Ovary (tissue), 3 donors: ENCODE data around the gene PFDN5.

Source experiments
- CTCF ChIP-seq, 3 donors: fragments of 450-650 bp in 2 of 3; fragments of 200-600 bp in 1 of 3; IDR thresholded peaks; one replicate each; pipeline versions ENCODE4 v1.5.1 to v1.8.0; 2016 to 2022; ENCODE audit warnings: antibody characterized with exemption in 3 of 3, mild to moderate bottlenecking in 1 of 3
- EP300 ChIP-seq: sonication (generic); formaldehyde crosslinking; IDR thresholded peaks from one replicate; pipeline ENCODE4 v1.6.1; 2017; ENCODE audit warnings: antibody characterized with exemption
- POLR2A ChIP-seq: fragments of 450-650 bp; IDR thresholded peaks from one replicate; pipeline ENCODE4 v1.6.1; 2017; ENCODE audit warnings: antibody characterized with exemption, mild to moderate bottlenecking, moderate library complexity
- donor health status: DM: no; HTN: no; CAD: no.

GRCh38 chr12:53338916-53339315 is 43.6 kb downstream of the PFDN5 start:
- TF ChIP-seq CTCF (IDR thresholded peaks at IDR 0.05) (no peak), POLR2A (no peak), EP300 (no peak)
